Common myeloid progenitor, CD34-positive (primary cell): ENCODE data around the gene RBM46.

ENCODE experiments used
- CTCF ChIA-PET: fragments of 350-600 bp; sonication (Branson Sonifier 250); formaldehyde crosslinking; loops from one replicate; lab custom pipeline; 2021; ENCODE audit warnings: antibody characterized with exemption; lab: Charles Lee
- POLR2A ChIA-PET: fragments of 350-600 bp; sonication (Branson Sonifier 250); formaldehyde crosslinking; loops from one replicate; lab custom pipeline; 2021; ENCODE audit warnings: antibody characterized with exemption; lab: Charles Lee
- DNase-seq, 3 donors: peaks; one replicate each; pipeline versions ENCODE4 v3.0.0 to v3.0.0-alpha.2; 2013
- H3K27ac ChIP-seq, 2 experiments: 1 replicate in 1 of 2; 2 replicates in 1 of 2; pipeline ENCODE4 v1.7.0; 2013; ENCODE audit warnings: inconsistent platforms in 2 of 2, low read length in 2 of 2, mild to moderate bottlenecking in 2 of 2, low read depth in 1 of 2, moderate library complexity in 1 of 2; ENCODE audit not compliant: severe bottlenecking in 2 of 2, insufficient read depth in 1 of 2, poor library complexity in 1 of 2
- H3K27me3 ChIP-seq, 5 experiments: replicated peaks in 2 of 5; 1 replicate in 3 of 5; 2 replicates in 2 of 5; pipeline versions ENCODE4 v1.6.1 to v1.7.0; 2013; ENCODE audit warnings: low read length in 4 of 5, mild to moderate bottlenecking in 2 of 5, moderate library complexity in 2 of 5, inconsistent platforms in 1 of 5; ENCODE audit not compliant: insufficient read depth in 5 of 5, control insufficient read depth in 4 of 5
- H3K36me3 ChIP-seq, 4 experiments: 1 replicate in 2 of 4; 2 replicates in 2 of 4; pipeline versions ENCODE4 v1.6.1 to v1.7.0; 2013; ENCODE audit warnings: low read length in 3 of 4, control low read depth in 1 of 4, mild to moderate bottlenecking in 1 of 4; ENCODE audit not compliant: control insufficient read depth in 4 of 4, insufficient read depth in 4 of 4
- H3K4me1 ChIP-seq, 4 experiments: 1 replicate in 3 of 4; 2 replicates in 1 of 4; pipeline versions ENCODE4 v1.6.1 to v1.7.1; 2013; ENCODE audit warnings: low read length in 3 of 4, mild to moderate bottlenecking in 3 of 4, control low read depth in 1 of 4, inconsistent platforms in 1 of 4, moderate library complexity in 1 of 4; ENCODE audit not compliant: control insufficient read depth in 4 of 4, insufficient read depth in 4 of 4; ENCODE audit errors: control extremely low read depth in 1 of 4
- H3K4me3 ChIP-seq, 7 experiments: 1 replicate in 4 of 7; 2 replicates in 3 of 7; pipeline versions ENCODE4 v1.5.1 to v1.7.0; 2013; ENCODE audit warnings: mild to moderate bottlenecking in 7 of 7, low read length in 6 of 7, moderate library complexity in 6 of 7, inconsistent platforms in 2 of 7, low read depth in 2 of 7, control low read depth in 1 of 7; ENCODE audit not compliant: insufficient read depth in 4 of 7, control insufficient read depth in 1 of 7; ENCODE audit errors: extremely low read depth in 1 of 7
- H3K9me3 ChIP-seq, 5 experiments: 1 replicate in 4 of 5; 2 replicates in 1 of 5; pipeline versions ENCODE4 v1.6.1 to v1.7.1; 2013; ENCODE audit warnings: low read length in 4 of 5, mild to moderate bottlenecking in 2 of 5, inconsistent platforms in 1 of 5, low read depth in 1 of 5, moderate library complexity in 1 of 5; ENCODE audit not compliant: control insufficient read depth in 4 of 5, insufficient read depth in 2 of 5; ENCODE audit errors: control extremely low read depth in 1 of 5
- WGBS: methylation state at CpG from one replicate; pipeline ENCODE4 v1.1.5; 2013; ENCODE audit not compliant: insufficient coverage; 5-methylcytosine and 5-hydroxymethylcytosine counted together

RBM46 gene

DNA sequence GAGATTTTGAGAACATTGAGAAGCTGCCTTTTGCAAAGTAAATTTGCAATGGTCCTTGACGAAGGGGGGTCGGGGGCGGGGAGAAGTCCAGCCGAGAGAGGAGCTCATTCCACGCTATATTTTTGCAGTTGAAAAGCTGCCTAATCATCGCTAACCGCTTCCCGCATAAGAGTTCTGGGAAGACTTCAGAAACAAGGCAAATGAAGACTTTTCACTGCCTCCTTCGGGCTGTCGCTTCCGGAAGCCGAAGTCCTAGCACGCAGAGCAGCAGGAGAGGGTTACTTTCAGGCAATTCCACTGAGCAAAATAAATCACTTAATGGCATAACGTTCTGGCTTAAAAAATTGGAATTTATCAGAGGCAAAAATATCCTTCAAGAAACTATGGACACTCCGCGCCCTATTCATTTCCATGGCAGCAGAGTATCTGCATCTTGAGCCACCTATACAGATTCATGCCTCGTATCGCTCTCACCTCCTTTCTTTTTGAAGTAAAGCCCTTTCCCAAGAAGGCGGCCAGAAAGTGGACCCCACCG is 39.9 kb upstream of the RBM46 start:
- ChIA-PET CTCF (interaction anchor here (2.3 kb wide), 1 partner anchor 101 kb away, joined by 6 read pairs; no protein-coding TSS in a partner anchor), POLR2A (interaction anchor here (0.6 kb wide), 1 partner anchor 253 kb away, joined by 9 read pairs; no protein-coding TSS in a partner anchor)
- no peak overlapping the region for H3K27ac ChIP-seq
- H3K4me3 ChIP-seq, result peak overlapping the region in 4 of 7 experiments; percentile 4 to 87 (median 73)
- no peaks in the 10 kb centered on the region for H3K9me3 ChIP-seq
- H3K4me1 ChIP-seq, result peaks cover 0 to 33% (median 19%) of the 10 kb centered on the region in 4 experiments
- peaks cover 20 to 59% (median 32%) of the 10 kb centered on the region in 5 experiments for H3K27me3 ChIP-seq
- DNase-seq, result peak in 2 of 3 donors; percentile 6 to 16
- 11% methylated on average over 18 of the region's 20 CpGs for WGBS
- no peaks in the 10 kb centered on the region for H3K36me3 ChIP-seq

GRCh38 chr4:154741922-154742850 is 38.9 kb upstream of the RBM46 start:
- H3K9me3 ChIP-seq, result no peaks in the 10 kb centered on the region
- CTCF ChIA-PET, result interaction anchor here (1.6 to 2.3 kb wide), 2 partner anchors 102 to 117 kb away, joined by 5 to 6 read pairs; no protein-coding TSS in a partner anchor
- peaks cover 0 to 33% (median 19%) of the 10 kb centered on the region in 4 experiments for H3K4me1 ChIP-seq
- 1% methylated on average over 44 of the region's 49 CpGs for WGBS
- POLR2A ChIA-PET, result no interaction called here
- no peaks in the 10 kb centered on the region for H3K36me3 ChIP-seq
- H3K27me3 ChIP-seq, result peaks cover 22 to 68% (median 36%) of the 10 kb centered on the region in 5 experiments
- H3K27ac ChIP-seq, result no peak overlapping the region
- DNase-seq, result peak; percentile 29 to 61 (median 52)
- peak overlapping the region in 6 of 7 experiments; percentile 17 to 87 (median 58) for H3K4me3 ChIP-seq

DNA sequence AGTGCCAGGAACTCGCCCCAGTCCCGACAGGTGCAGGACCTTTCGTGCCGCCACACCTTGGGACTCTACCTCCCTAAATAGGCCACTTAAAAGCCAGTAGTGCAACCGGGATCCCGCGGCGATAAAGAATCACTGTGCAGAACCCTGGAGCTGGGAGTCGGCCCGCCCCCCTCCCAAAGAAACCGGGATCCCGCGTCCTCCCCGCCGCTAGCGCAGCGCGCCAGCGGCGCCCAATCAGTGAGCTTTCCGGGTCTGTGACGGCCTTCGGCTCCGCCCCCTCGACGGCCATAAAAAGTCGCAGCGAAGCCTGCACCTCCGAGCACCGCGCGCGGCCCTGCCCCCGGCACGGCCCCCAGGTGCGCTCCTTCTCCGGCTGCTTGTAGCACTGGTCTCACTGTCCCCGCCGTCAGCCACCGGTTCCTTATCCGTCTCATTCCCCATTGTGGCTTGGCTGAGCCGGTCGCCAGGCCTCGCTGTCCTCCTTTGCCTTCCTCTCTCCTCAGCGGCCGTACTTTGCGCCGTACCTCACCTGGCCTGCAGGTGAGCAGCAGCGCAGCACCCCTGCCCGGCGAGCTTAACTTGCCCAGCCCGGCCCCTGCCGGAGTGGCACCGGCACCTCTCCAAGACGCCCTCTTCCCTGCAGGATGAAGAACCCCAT is 37.3 kb upstream of the RBM46 start, which contains the start of gene LRAT:
Gene LRAT, plus strand, starts transcription at position 318 of the 658 bp plus-strand sequence. Its CDS starts 327 bp downstream, at position 645.
- ChIA-PET POLR2A (interaction anchor here (0.7 kb wide), 1 partner anchor 242 kb away, joined by 4 read pairs; no protein-coding TSS in a partner anchor), CTCF (interaction anchor here (0.6 to 1.6 kb wide), 6 partner anchors 57 to 1927 kb away, joined by 3 to 5 read pairs (median 3); no protein-coding TSS in a partner anchor)
- peak within 1 kb of the TSS in 6 of 7 experiments; percentile 1 to 87 (median 74) for H3K4me3 ChIP-seq

DNA sequence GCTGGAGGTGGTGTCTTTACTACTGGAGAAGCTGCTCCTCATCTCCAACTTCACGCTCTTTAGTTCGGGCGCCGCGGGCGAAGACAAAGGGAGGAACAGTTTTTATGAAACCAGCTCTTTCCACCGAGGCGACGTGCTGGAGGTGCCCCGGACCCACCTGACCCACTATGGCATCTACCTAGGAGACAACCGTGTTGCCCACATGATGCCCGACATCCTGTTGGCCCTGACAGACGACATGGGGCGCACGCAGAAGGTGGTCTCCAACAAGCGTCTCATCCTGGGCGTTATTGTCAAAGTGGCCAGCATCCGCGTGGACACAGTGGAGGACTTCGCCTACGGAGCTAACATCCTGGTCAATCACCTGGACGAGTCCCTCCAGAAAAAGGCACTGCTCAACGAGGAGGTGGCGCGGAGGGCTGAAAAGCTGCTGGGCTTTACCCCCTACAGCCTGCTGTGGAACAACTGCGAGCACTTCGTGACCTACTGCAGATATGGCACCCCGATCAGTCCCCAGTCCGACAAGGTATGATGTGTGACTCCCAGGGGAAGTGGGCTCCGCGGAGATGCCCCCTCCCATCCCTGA is 36.6 kb upstream of the RBM46 start:
- no peak overlapping the region for H3K27ac ChIP-seq
- ChIA-PET POLR2A (interaction anchor here (0.7 kb wide), 1 partner anchor 243 kb away, joined by 4 read pairs; no protein-coding TSS in a partner anchor), CTCF (interaction anchor here (0.6 to 2.1 kb wide), 4 partner anchors 104 to 1928 kb away, joined by 3 to 5 read pairs (median 4); no protein-coding TSS in a partner anchor)
- peaks cover 23 to 71% (median 31%) of the 10 kb centered on the region in 5 experiments for H3K27me3 ChIP-seq
- peaks cover 0 to 33% (median 19%) of the 10 kb centered on the region in 4 experiments for H3K4me1 ChIP-seq
- WGBS, result 4% methylated on average over 26 of the region's 31 CpGs
- H3K36me3 ChIP-seq, result no peaks in the 10 kb centered on the region
- peaks cover 0 to 1% (median 0%) of the 10 kb centered on the region in 5 experiments for H3K9me3 ChIP-seq
- DNase-seq, result peak in 2 of 3 donors; percentile 19 to 21
- H3K4me3 ChIP-seq, result peak overlapping the region in 5 of 7 experiments; percentile 63 to 87 (median 76)

More for the DNA sequence above, 37.3 kb upstream of the RBM46 start, which contains the start of gene LRAT:
- Histone ChIP-seq H3K27ac (no peak within 1 kb of the TSS), H3K36me3 (no peaks in the 10 kb centered on the region), H3K27me3 (peaks cover 23 to 71% (median 34%) of the 10 kb centered on the region in 5 experiments), H3K4me1 (peaks cover 0 to 33% (median 19%) of the 10 kb centered on the region in 4 experiments), H3K9me3 (peaks cover 0 to under 1% (median 0%) of the 10 kb centered on the region in 5 experiments)
- DNase-seq, result peak; percentile 40 to 65 (median 63)
- 1% methylated on average over 54 of the region's 55 CpGs for WGBS

- H3K36me3 ChIP-seq, result no peaks in the 10 kb centered on the region
- no peaks in the 10 kb centered on the region for H3K4me1 ChIP-seq
- H3K27me3 ChIP-seq, result peaks cover 2 to 7% (median 3%) of the 10 kb centered on the region in 5 experiments
- no peak overlapping the region for H3K4me3 ChIP-seq
- POLR2A ChIA-PET, result no interaction called here
- DNase-seq, result no peak
- H3K9me3 ChIP-seq, result no peaks in the 10 kb centered on the region
- no CpG with 5 or more reads among the region's 6 CpGs for WGBS
- H3K27ac ChIP-seq, result no peak overlapping the region
- CTCF ChIA-PET, result no interaction called here
Measured at GRCh38 chr4:154757713-154758112, 23.4 kb upstream of the RBM46 start.

DNA sequence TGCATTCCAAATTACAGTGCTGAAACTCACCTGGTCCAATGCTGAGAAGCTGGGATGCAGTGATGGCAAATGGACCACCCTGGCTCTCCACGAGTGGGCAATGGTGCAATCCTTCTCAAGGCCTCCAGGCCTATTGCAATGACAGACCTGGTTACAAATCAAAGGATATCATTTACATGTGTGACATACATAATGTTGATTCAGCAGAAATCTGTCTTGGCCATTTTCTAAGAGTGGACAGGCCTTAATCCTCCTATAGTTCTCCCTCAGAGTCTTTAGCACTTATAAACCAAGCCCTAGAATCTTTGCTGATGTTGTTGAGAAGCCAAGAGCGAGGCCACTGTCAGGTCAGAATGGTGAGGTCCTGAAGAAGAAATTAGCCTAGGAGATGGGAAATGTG is 20.2 kb upstream of the RBM46 start:
- Histone ChIP-seq H3K4me1 (no peaks in the 10 kb centered on the region), H3K27ac (no peak overlapping the region), H3K9me3 (no peaks in the 10 kb centered on the region), H3K36me3 (no peaks in the 10 kb centered on the region), H3K4me3 (no peak overlapping the region), H3K27me3 (peaks cover 3 to 9% (median 4%) of the 10 kb centered on the region in 5 experiments)
- 83% methylated on average over 1 of the region's 2 CpGs for WGBS
- ChIA-PET POLR2A (no interaction called here), CTCF (no interaction called here)
- DNase-seq, result no peak
